ENCODE data around the gene DYNLRB2. TPM values are rescaled to one million over a fixed set of nuclear protein-coding genes. Genes with fewer than 3 reads are reported as not detected.

The DYNLRB2 gene
- total RNA-seq, 4 donors from 2014 or later = 3.6 to 4.1 TPM; not detected in 2

DNA sequence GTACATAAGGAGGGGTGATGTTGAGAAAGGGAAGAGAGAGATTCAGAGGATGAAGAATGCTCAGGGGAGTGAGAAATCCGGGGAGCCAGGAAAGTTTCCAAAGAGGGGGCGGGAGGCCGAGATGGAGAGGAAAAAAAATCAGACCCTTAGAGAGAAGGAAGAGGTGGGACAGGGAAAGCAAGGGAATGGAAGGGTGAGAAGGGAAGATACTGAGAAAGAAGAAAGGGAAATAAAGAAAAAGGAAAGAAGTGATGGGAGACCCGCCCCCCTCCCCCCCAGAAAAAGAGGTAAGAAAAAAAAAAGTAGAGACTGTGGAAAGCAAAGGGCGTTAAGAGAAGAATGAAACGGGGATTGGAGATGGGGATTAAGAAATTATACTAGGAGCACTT is 507 bp downstream of the DYNLRB2 start:
- peak overlapping the region; percentile 47 for H3K4me3 ChIP-seq (ENCODE audit: low read depth, poor library complexity, severe bottlenecking)
- intact Hi-C loops (cut with DNase I; ENCODE audit: low total_unique reads) = no loop called here
- no peak for DNase-seq (ENCODE audit: low spot score in 2 of 2)
- no peak for TF ChIP-seq POLR2A (IDR thresholded peaks at IDR 0.05)
- TF ChIP-seq CTCF (IDR thresholded peaks at IDR 0.05) = no peak
- 17 to 26% methylated on average over 6 of the region's 6 CpGs for WGBS, 2 donors

- intact Hi-C loops (cut with DNase I; ENCODE audit: low total_unique reads) = no loop called here
- no peak for DNase-seq (ENCODE audit: low spot score in 2 of 2)
- TF ChIP-seq CTCF (IDR thresholded peaks at IDR 0.05) = no peak
- no peak for TF ChIP-seq POLR2A (IDR thresholded peaks at IDR 0.05)
- H3K4me3 ChIP-seq (ENCODE audit: low read depth, poor library complexity, severe bottlenecking) = no peak overlapping the region
- WGBS, 2 donors = 71 to 76% methylated on average over 2 of the region's 2 CpGs
Observed at GRCh38 chr16:80543162-80543561, 2.4 kb downstream of the DYNLRB2 start.

GRCh38 chr16:80544326-80544725 is 3.5 kb downstream of the DYNLRB2 start:
- 47 to 55% methylated on average over 6 of the region's 6 CpGs for WGBS, 2 donors
- intact Hi-C loops (cut with DNase I; ENCODE audit: low total_unique reads) = no loop called here
- DNase-seq (ENCODE audit: low spot score in 2 of 2) = no peak

GRCh38 chr16:80546249-80546648 is 5.5 kb downstream of the DYNLRB2 start:
- TF ChIP-seq POLR2A (IDR thresholded peaks at IDR 0.05) = no peak
- TF ChIP-seq CTCF (IDR thresholded peaks at IDR 0.05) = no peak
- WGBS, 2 donors = 74 to 80% methylated on average over 4 of the region's 4 CpGs
- H3K4me3 ChIP-seq (ENCODE audit: low read depth, poor library complexity, severe bottlenecking) = no peak overlapping the region
- intact Hi-C loops (cut with DNase I; ENCODE audit: low total_unique reads) = no loop called here
- DNase-seq (ENCODE audit: low spot score in 2 of 2) = no peak

More at GRCh38 chr16:80544326-80544725, 3.5 kb downstream of the DYNLRB2 start:
- no peak overlapping the region for H3K4me3 ChIP-seq (ENCODE audit: low read depth, poor library complexity, severe bottlenecking)
- TF ChIP-seq CTCF (IDR thresholded peaks at IDR 0.05) (no peak), POLR2A (IDR thresholded peaks at IDR 0.05) (no peak)

DNA sequence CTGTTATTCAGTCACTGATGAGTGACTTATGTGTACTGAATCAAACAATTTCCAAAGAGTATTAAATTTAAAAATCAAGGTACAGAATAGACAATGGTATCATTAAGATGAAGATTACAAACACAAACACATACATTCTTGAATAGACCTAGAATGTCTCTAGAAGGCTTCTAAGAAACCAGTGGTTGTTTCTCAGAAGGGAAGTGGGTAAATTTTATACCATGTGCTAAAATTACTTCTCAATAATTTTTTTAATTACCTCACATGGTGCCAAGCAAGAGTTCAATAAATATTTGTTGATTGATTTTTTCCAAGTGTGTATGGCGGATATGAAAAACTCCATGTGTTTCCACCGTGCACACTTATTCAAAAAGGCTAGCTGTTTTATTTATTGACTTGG is 6.4 kb downstream of the DYNLRB2 start:
- no peak for DNase-seq (ENCODE audit: low spot score in 2 of 2)
- intact Hi-C loops (cut with DNase I; ENCODE audit: low total_unique reads) = no loop called here
- WGBS, 2 donors = 58 to 70% methylated on average over 2 of the region's 2 CpGs
- no peak for TF ChIP-seq CTCF (IDR thresholded peaks at IDR 0.05)
- TF ChIP-seq POLR2A (IDR thresholded peaks at IDR 0.05) = no peak
- no peak overlapping the region for H3K4me3 ChIP-seq (ENCODE audit: low read depth, poor library complexity, severe bottlenecking)

GRCh38 chr16:80552277-80552676 is 11.5 kb downstream of the DYNLRB2 start:
- no peak for TF ChIP-seq CTCF (IDR thresholded peaks at IDR 0.05)
- TF ChIP-seq POLR2A (IDR thresholded peaks at IDR 0.05) = no peak
- DNase-seq (ENCODE audit: low spot score in 2 of 2) = peak in 1 of 2 donors; percentile 33
- no peak overlapping the region for H3K4me3 ChIP-seq (ENCODE audit: low read depth, poor library complexity, severe bottlenecking)
- 41 to 57% methylated on average over 5 of the region's 5 CpGs for whole genome bisulfite sequencing, 2 donors
- intact Hi-C loops (cut with DNase I; ENCODE audit: low total_unique reads) = no loop called here

Measured in lower leg skin (tissue), 4 donors.